ENCODE results near the gene SLC26A4.

The SLC26A4 gene

GRCh38 chr7:107661081-107661864 is 645 bp downstream of the SLC26A4 start:
- peak; percentile 84 for DNase-seq

- DNase-seq: peak; percentile 51
These were observed 1.3 kb downstream of the SLC26A4 start for GRCh38 chr7:107661865-107662379.

GRCh38 chr7:107663196-107663595 is 2.6 kb downstream of the SLC26A4 start:
- DNase-seq: no peak

- no peak for DNase-seq
These were observed 6.2 kb downstream of the SLC26A4 start for GRCh38 chr7:107666790-107667189.

- DNase-seq: no peak
These were observed 6.7 kb downstream of the SLC26A4 start for GRCh38 chr7:107667341-107667740.

- no peak for DNase-seq
These were observed 7.7 kb downstream of the SLC26A4 start for GRCh38 chr7:107668296-107668695.

- DNase-seq: no peak
These were observed 11.6 kb downstream of the SLC26A4 start for GRCh38 chr7:107672183-107672582.

- no peak for DNase-seq
These were observed 15.6 kb downstream of the SLC26A4 start for GRCh38 chr7:107676249-107676648.

GRCh38 chr7:107678110-107678753 is 17.6 kb downstream of the SLC26A4 start:
- no peak for DNase-seq

- DNase-seq: no peak
These were observed 19.9 kb downstream of the SLC26A4 start for GRCh38 chr7:107680478-107680877.

- no peak for DNase-seq
These were observed 22.3 kb downstream of the SLC26A4 start for GRCh38 chr7:107682886-107683285.

GRCh38 chr7:107684287-107684686 is 23.7 kb downstream of the SLC26A4 start:
- no peak for DNase-seq

- no peak for DNase-seq
These were observed 24.4 kb downstream of the SLC26A4 start for GRCh38 chr7:107684947-107685463.

- no peak for DNase-seq
These were observed 26.3 kb downstream of the SLC26A4 start for GRCh38 chr7:107686816-107687387.

GRCh38 chr7:107687656-107688055 is 27.0 kb downstream of the SLC26A4 start:
- DNase-seq: no peak

GRCh38 chr7:107689553-107689952 is 28.9 kb downstream of the SLC26A4 start:
- no peak for DNase-seq

GRCh38 chr7:107690084-107690483 is 29.5 kb downstream of the SLC26A4 start:
- no peak for DNase-seq

GRCh38 chr7:107690611-107691010 is 30.0 kb downstream of the SLC26A4 start:
- DNase-seq: no peak

GRCh38 chr7:107691716-107692115 is 31.1 kb downstream of the SLC26A4 start:
- no peak for DNase-seq

GRCh38 chr7:107692501-107692900 is 31.9 kb downstream of the SLC26A4 start:
- DNase-seq: no peak

GRCh38 chr7:107693396-107693795 is 32.8 kb downstream of the SLC26A4 start:
- no peak for DNase-seq

GRCh38 chr7:107694386-107694785 is 33.8 kb downstream of the SLC26A4 start:
- peak; percentile 27 for DNase-seq

GRCh38 chr7:107696330-107696946 is 35.8 kb downstream of the SLC26A4 start:
- DNase-seq: no peak
